Measurements from ENCODE around the gene RPL29.

The RPL29 gene

GRCh38 chr3:51946796-51947195 is 48.9 kb downstream of the RPL29 start:
- Histone ChIP-seq H2BK15ac (ENCODE audit: low read length) (no peak overlapping the region), H2BK5ac (ENCODE audit: low read length) (no peak overlapping the region), H2AK5ac (ENCODE audit: low read depth, low read length) (no peak overlapping the region), H3K36me3 (replicated peaks in 1 of 2; ENCODE audit: control insufficient read depth in 2 of 2, insufficient read depth in 2 of 2, low read length in 2 of 2) (no peaks in the 10 kb centered on the region), H3K27ac (replicated peaks; ENCODE audit: low read length) (no peak overlapping the region), H3K18ac (ENCODE audit: low read length) (no peak overlapping the region), H2AFZ (ENCODE audit: low read length) (no peak overlapping the region), H3K4me1 (ENCODE audit: control insufficient read depth in 2 of 2, insufficient read depth in 1 of 2, low read depth in 1 of 2, low read length in 2 of 2) (peaks cover 4 to 7% of the 10 kb centered on the region in 2 donors), H3K4me3 (ENCODE audit: low read length in 2 of 2) (no peak overlapping the region), H2BK12ac (ENCODE audit: low read length) (no peak overlapping the region), H3K9ac (ENCODE audit: low read depth, low read length, poor library complexity) (no peak overlapping the region), H3K4ac (ENCODE audit: low read length) (no peak overlapping the region), H2BK120ac (ENCODE audit: low read depth, low read length) (no peak overlapping the region), H3K9me3 (replicated peaks in 1 of 2; ENCODE audit: control insufficient read depth in 2 of 2, insufficient read depth in 1 of 2, low read depth in 1 of 2, low read length in 2 of 2) (peaks cover 0 to 3% of the 10 kb centered on the region in 2 donors), H3K4me2 (ENCODE audit: insufficient read depth, low read length, poor library complexity, severe bottlenecking) (no peak overlapping the region), H3K14ac (ENCODE audit: low read length) (no peak overlapping the region), H3K23ac (ENCODE audit: low read depth, low read length, poor library complexity) (no peak overlapping the region), H4K91ac (ENCODE audit: low read depth, low read length, poor library complexity) (no peak overlapping the region), H4K8ac (ENCODE audit: low read depth, low read length) (no peak overlapping the region), H3K79me1 (ENCODE audit: low read depth, low read length) (no peaks in the 10 kb centered on the region), H3K27me3 (ENCODE audit: control insufficient read depth in 3 of 3, insufficient read depth in 3 of 3, low read depth in 1 of 3, low read length in 3 of 3) (peaks cover 0 to 2% (median 0%) of the 10 kb centered on the region in 3 experiments)
- WGBS, 2 donors (ENCODE audit: extremely low coverage in 2 of 2, insufficient read length in 2 of 2, insufficient replicate concordance in 1 of 2): no CpG with 5 or more reads among the region's 4 CpGs
- DNase-seq (ENCODE audit: low spot score): no peak

GRCh38 chr3:51945926-51946705 is 49.6 kb downstream of the RPL29 start:
- H3K4ac ChIP-seq (ENCODE audit: low read length): no peak overlapping the region
- H3K36me3 ChIP-seq (replicated peaks in 1 of 2; ENCODE audit: control insufficient read depth in 2 of 2, insufficient read depth in 2 of 2, low read length in 2 of 2): no peaks in the 10 kb centered on the region
- peaks cover 4 to 7% of the 10 kb centered on the region in 2 donors for H3K4me1 ChIP-seq (ENCODE audit: control insufficient read depth in 2 of 2, insufficient read depth in 1 of 2, low read depth in 1 of 2, low read length in 2 of 2)
- no peak overlapping the region for H3K23ac ChIP-seq (ENCODE audit: low read depth, low read length, poor library complexity)
- H2BK5ac ChIP-seq (ENCODE audit: low read length): no peak overlapping the region
- peak overlapping the region; percentile 84 for H2BK12ac ChIP-seq (ENCODE audit: low read length)
- H2BK15ac ChIP-seq (ENCODE audit: low read length): peak overlapping the region; percentile 1
- peak overlapping the region; percentile 32 for H2AK5ac ChIP-seq (ENCODE audit: low read depth, low read length)
- H3K9ac ChIP-seq (ENCODE audit: low read depth, low read length, poor library complexity): peak overlapping the region; percentile 24
- no peak overlapping the region for H2AFZ ChIP-seq (ENCODE audit: low read length)
- H3K27me3 ChIP-seq (ENCODE audit: control insufficient read depth in 3 of 3, insufficient read depth in 3 of 3, low read depth in 1 of 3, low read length in 3 of 3): peaks cover 0 to 2% (median 0%) of the 10 kb centered on the region in 3 experiments
- no peak overlapping the region for H3K18ac ChIP-seq (ENCODE audit: low read length)
- no peak overlapping the region for H4K8ac ChIP-seq (ENCODE audit: low read depth, low read length)
- H3K4me2 ChIP-seq (ENCODE audit: insufficient read depth, low read length, poor library complexity, severe bottlenecking): no peak overlapping the region
- peaks cover 2% of the 10 kb centered on the region for H3K79me1 ChIP-seq (ENCODE audit: low read depth, low read length)
- H3K9me3 ChIP-seq (replicated peaks in 1 of 2; ENCODE audit: control insufficient read depth in 2 of 2, insufficient read depth in 1 of 2, low read depth in 1 of 2, low read length in 2 of 2): peaks cover 0 to 3% of the 10 kb centered on the region in 2 donors
- DNase-seq (ENCODE audit: low spot score): no peak
- no peak overlapping the region for H3K14ac ChIP-seq (ENCODE audit: low read length)
- H2BK120ac ChIP-seq (ENCODE audit: low read depth, low read length): no peak overlapping the region
- H3K27ac ChIP-seq (replicated peaks; ENCODE audit: low read length): no peak overlapping the region
- H3K4me3 ChIP-seq (ENCODE audit: low read length in 2 of 2): peak overlapping the region in 1 of 2 donors; percentile 24
- no CpG with 5 or more reads among the region's 14 CpGs for WGBS, 2 donors (ENCODE audit: extremely low coverage in 2 of 2, insufficient read length in 2 of 2, insufficient replicate concordance in 1 of 2)
- no peak overlapping the region for H4K91ac ChIP-seq (ENCODE audit: low read depth, low read length, poor library complexity)

GRCh38 chr3:51945031-51945840 is 50.5 kb downstream of the RPL29 start:
- Histone ChIP-seq H3K79me1 (ENCODE audit: low read depth, low read length) (peaks cover 2% of the 10 kb centered on the region), H3K27ac (replicated peaks; ENCODE audit: low read length) (no peak overlapping the region), H2BK120ac (ENCODE audit: low read depth, low read length) (no peak overlapping the region), H2BK15ac (ENCODE audit: low read length) (peak overlapping the region; percentile 27), H3K18ac (ENCODE audit: low read length) (no peak overlapping the region), H3K27me3 (ENCODE audit: control insufficient read depth in 3 of 3, insufficient read depth in 3 of 3, low read depth in 1 of 3, low read length in 3 of 3) (peaks cover 0 to 2% (median 0%) of the 10 kb centered on the region in 3 experiments), H2AFZ (ENCODE audit: low read length) (no peak overlapping the region), H3K9me3 (replicated peaks in 1 of 2; ENCODE audit: control insufficient read depth in 2 of 2, insufficient read depth in 1 of 2, low read depth in 1 of 2, low read length in 2 of 2) (peaks cover 0 to 3% of the 10 kb centered on the region in 2 donors), H2BK12ac (ENCODE audit: low read length) (peak overlapping the region; percentile 32), H3K4me2 (ENCODE audit: insufficient read depth, low read length, poor library complexity, severe bottlenecking) (no peak overlapping the region), H3K14ac (ENCODE audit: low read length) (no peak overlapping the region), H3K9ac (ENCODE audit: low read depth, low read length, poor library complexity) (peak overlapping the region; percentile 72), H2BK5ac (ENCODE audit: low read length) (no peak overlapping the region), H3K4me3 (ENCODE audit: low read length in 2 of 2) (no peak overlapping the region), H3K4me1 (ENCODE audit: control insufficient read depth in 2 of 2, insufficient read depth in 1 of 2, low read depth in 1 of 2, low read length in 2 of 2) (peaks cover 7% of the 10 kb centered on the region in 2 donors), H3K36me3 (replicated peaks in 1 of 2; ENCODE audit: control insufficient read depth in 2 of 2, insufficient read depth in 2 of 2, low read length in 2 of 2) (no peaks in the 10 kb centered on the region), H4K91ac (ENCODE audit: low read depth, low read length, poor library complexity) (no peak overlapping the region), H4K8ac (ENCODE audit: low read depth, low read length) (no peak overlapping the region), H3K23ac (ENCODE audit: low read depth, low read length, poor library complexity) (no peak overlapping the region), H2AK5ac (ENCODE audit: low read depth, low read length) (peak overlapping the region; percentile 71), H3K4ac (ENCODE audit: low read length) (no peak overlapping the region)
- no CpG with 5 or more reads among the region's 18 CpGs for WGBS, 2 donors (ENCODE audit: extremely low coverage in 2 of 2, insufficient read length in 2 of 2, insufficient replicate concordance in 1 of 2)
- no peak for DNase-seq (ENCODE audit: low spot score)
